GM12874 (cell line): ENCODE measurements around the gene ZNF274.

Experiments
- TF ChIP-seq, protein P1 (sequence below): IDR thresholded peaks from 2 replicates; pipeline ENCODE4 v1.5.1; 2011; ENCODE audit warnings: low read depth, mild to moderate bottlenecking, control low read depth, low read length, moderate library complexity; ENCODE audit not compliant: insufficient read depth

The ZNF274 gene

GRCh38 chr19:58182989-58183816, at the start of gene ZNF274:
Gene ZNF274 (plus strand): TSS chr19:58183061. CDS start chr19:58183966, 905 bp downstream.
- TF ChIP-seq, protein P1, sequence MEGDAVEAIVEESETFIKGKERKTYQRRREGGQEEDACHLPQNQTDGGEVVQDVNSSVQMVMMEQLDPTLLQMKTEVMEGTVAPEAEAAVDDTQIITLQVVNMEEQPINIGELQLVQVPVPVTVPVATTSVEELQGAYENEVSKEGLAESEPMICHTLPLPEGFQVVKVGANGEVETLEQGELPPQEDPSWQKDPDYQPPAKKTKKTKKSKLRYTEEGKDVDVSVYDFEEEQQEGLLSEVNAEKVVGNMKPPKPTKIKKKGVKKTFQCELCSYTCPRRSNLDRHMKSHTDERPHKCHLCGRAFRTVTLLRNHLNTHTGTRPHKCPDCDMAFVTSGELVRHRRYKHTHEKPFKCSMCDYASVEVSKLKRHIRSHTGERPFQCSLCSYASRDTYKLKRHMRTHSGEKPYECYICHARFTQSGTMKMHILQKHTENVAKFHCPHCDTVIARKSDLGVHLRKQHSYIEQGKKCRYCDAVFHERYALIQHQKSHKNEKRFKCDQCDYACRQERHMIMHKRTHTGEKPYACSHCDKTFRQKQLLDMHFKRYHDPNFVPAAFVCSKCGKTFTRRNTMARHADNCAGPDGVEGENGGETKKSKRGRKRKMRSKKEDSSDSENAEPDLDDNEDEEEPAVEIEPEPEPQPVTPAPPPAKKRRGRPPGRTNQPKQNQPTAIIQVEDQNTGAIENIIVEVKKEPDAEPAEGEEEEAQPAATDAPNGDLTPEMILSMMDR = no peak

DNA sequence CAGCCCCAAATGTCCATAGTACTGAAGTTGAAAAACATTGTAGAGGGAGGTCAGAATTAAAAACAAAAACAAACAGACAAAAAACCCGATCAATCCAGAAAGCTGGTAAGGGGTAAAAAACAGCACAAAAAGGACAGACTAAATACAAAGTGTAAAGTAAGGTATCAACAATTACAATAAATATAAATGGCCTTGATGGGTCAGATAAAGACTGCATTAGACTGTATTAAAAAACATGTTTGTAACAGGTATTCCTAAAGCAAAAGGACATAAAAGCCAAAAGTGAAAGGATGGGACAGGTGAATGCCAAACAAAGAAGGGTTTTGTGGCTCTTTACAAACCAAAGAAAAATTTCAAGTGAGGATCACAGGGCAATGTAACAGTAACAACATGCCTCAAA, 48.6 kb upstream of the ZNF274 start:
- TF ChIP-seq, protein P1 = no peak

- TF ChIP-seq, protein P1 = no peak
Observed at GRCh38 chr19:58145849-58146248, 37.0 kb upstream of the ZNF274 start.

GRCh38 chr19:58150328-58150921, 32.4 kb upstream of the ZNF274 start, which contains the start of gene ZNF329:
Gene ZNF329 (minus strand): TSS chr19:58150789. CDS start chr19:58129503, 21,286 bp downstream.
- TF ChIP-seq, protein P1 = no peak

GRCh38 chr19:58153386-58153785, 29.5 kb upstream of the ZNF274 start:
- TF ChIP-seq, protein P1 = no peak

GRCh38 chr19:58154287-58154678, 28.6 kb upstream of the ZNF274 start:
- TF ChIP-seq, protein P1 = no peak
